NCI-H748 treated with DMSO at 0.1 percent for 48 hours (cell line): ENCODE measurements around the gene MTA3.
"Not testable (repeated sequence)": the region's sequence is repeated elsewhere in the genome, so short reads cannot be mapped to it uniquely, and the experiment has no call there.

Experiments
- DNase-seq: peaks from one replicate; lab custom pipeline; 2025; lab: John Stamatoyannopoulos, UW

Gene MTA3

GRCh38 chr2:42607101-42607637 is 38.7 kb downstream of the MTA3 start:
- DNase-seq = no peak

DNA sequence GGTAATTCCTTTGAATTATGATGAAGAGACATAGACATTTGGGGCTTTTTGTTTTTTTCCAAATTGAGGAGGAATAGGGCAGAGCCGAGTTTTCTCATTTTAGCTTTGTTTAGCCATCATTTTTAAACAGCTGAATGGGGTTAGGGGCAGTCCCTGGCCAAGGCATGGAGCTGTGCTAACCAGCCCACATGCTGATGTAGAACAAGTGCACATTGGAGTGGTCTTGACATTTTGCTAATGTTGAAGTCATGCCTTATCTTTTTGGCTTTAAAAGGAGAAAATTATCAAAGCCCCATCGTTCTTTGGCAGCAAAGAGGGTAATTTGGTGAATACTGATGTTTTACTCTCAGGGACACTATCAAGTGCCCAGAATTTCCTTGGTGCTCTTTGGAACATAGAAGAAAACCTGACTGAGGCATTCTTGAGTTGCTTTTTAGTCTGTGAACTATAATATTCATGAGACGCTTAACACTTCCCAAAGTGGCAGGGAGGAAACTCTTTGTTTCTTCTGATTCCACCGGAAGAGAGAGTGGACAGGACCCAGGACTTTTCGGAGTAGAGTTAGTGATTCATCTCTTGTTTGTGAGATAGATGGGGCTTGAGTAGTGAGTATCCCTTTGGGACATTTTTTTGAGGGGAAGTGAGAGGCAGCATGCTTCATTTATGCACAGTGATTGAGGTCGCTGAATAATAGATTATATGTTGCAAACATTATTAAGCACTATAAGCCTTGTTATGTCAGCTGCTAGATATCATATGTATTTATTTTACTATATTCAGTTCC is 45.0 kb downstream of the MTA3 start:
- no peak for DNase-seq

DNA sequence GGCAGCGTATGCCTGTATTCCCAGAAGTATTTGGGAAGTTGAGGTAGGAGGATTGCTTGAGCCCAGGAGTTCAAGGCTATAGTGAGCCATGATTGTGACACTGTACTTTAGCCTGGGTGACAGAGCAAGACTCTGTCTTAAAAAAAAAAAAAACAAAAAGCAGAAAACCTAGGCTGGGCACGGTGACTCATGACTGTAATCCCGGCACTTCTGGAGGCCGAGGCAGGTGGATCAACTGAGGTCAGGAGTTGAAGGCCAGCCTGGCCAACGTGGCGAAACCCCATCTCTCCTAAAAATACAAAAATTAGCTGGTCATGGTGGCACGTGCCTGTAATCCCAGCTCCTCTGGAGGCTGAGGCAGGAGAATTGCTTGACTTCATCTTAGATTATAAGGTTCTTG is 46.4 kb downstream of the MTA3 start:
- no peak for DNase-seq

- no peak for DNase-seq
Measured at GRCh38 chr2:42618116-42618515, 49.7 kb downstream of the MTA3 start.

- no peak for DNase-seq
Measured at GRCh38 chr2:42618972-42619371, 50.5 kb downstream of the MTA3 start.

GRCh38 chr2:42621626-42622025 is 53.2 kb downstream of the MTA3 start:
- not testable (repeated sequence) for DNase-seq

GRCh38 chr2:42622943-42623676 is 54.7 kb downstream of the MTA3 start:
- no peak for DNase-seq

DNA sequence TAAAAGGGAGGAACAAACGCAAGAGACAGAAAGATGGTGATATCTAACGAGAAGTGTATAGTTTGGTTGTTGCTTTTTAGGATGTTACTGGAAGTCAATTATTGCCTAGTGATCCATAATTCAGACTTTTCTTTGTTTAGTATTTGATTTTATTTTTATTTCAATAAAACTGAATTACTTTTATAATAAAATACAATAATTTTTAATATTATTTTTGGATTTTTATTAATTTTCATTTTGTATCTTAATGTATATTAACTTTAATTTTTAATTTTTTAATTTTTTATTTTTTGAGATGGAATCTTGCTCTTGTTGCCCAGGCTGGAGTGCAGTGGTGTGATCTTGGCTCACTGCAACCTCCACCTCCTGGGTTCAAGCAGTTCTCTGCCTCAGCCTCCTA is 55.6 kb downstream of the MTA3 start:
- DNase-seq = no peak

GRCh38 chr2:42628024-42628423 is 59.6 kb downstream of the MTA3 start:
- DNase-seq = not testable (repeated sequence)

GRCh38 chr2:42636934-42637333 is 68.5 kb downstream of the MTA3 start:
- DNase-seq = no peak

DNA sequence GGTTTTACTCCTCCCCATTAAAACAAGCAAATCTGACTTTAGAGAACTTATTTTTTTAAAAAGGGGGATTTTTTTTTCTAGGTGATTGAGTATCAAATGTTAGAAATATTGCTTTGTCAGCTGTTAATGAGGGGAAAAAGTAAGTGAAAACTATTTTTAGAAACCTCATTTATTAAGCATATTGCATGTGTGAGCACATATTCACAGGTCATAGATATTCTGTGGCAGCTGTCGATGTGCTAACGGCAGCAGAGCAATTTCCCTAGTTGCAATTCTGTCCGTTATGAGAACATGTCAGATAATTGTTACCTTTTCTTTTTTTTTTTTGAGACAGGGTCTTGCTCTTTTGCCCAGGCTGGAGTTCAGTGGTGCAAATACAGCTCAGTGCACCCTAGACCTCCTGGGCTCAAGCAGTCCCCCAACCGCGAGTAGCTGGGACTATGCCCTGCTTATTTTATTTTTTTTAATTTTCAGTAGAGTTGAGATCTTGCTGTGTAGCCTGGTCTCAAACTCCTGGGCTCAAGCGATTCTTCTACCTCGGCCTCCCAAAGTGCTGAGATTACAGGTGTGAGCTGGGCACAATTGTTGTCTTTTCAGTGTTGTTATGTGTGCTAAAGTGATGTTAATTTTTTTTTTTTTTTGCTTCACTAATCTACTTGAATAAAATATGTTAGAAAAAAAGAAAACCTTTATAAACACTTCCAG is 69.8 kb downstream of the MTA3 start:
- DNase-seq = no peak

DNA sequence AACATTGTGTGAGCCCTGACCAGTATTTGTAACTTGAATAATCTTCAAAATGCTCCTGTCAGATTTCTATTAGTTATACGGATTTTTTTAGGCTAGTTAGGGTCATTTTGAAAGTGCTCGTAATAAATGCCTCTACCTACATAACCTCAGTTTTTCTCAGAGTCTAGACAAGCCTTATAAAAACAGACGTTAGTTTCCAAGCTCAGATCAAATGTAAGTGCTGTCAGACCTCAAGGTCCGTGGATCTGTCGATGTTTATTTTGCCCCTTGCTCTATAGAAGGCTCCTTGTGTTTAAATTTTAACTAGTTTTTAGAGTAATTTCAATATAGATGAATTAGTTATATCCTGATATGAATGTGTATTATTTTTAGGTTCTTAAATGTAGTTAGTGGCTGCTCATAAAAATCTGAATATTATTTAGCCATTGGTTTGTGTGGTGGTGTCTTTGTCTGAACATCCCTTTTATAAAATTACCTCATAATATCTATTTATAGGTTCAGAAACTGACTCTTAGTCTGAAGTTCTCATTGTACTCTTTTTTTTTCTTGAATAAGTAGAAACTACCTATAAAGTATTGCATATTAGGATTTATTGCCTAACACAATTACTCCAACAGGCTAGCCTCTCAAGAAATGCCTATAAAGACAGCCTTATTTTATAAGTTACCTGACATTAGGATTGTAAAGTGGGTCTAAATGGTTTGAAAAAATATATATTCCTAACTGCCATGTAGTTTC is 71.1 kb downstream of the MTA3 start:
- no peak for DNase-seq

DNA sequence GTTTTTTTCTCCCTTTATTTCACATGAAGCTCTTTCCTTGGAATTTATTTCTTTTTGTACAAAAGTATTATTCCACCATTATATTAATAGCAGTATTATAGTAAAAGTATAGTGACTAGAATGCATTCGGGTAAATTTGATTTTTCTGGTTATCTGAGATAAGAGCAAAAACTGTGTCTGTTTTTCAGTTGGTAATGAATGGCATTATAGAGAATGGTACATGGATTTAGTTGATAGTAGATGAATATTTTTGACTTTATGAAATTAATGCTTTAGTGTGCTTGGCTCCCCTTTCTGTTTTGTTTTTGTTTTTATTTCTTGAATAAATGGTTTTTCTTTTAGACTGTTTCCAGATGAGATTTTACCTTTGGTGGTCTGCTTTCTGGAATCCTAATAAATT is 71.8 kb downstream of the MTA3 start:
- no peak for DNase-seq

DNA sequence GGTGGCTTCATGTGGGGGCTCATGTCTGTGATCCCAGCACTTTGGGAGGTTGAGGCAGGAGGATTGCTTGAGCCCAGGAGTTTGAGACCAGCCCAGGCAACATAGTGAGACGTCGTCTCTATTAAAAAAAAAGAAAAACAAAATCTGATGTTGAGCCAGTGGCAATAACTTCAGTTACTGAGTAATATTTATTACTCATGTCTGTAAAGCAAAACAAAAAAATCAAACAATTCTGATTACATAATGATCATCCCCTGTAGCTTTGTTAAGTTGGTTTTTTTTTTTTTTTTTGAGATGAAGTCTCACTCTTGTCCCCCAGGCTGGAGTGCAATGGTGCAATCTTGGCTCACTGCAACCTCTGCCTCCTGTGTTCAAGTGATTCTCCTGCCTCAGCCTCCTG is 73.9 kb downstream of the MTA3 start:
- not testable (repeated sequence) for DNase-seq

DNA sequence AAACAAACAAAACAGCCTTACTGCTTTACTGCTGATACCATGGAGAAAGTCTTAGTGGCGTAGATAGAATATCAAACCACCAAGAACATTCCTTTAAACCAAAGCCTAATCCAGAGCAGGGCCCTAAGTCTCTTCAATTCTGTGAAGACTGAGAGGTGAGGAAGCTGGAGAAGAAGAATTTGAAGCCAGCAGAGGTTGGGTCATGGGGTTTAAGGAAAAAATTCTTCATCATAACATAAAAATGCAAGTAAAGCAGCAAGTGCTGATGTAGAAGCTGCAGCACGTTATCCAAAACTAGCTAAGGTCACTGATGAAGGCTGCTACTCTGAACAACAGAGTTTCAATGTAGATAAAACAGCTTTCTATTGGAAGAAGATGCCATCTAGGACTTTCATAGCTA is 77.1 kb downstream of the MTA3 start:
- DNase-seq = no peak

DNA sequence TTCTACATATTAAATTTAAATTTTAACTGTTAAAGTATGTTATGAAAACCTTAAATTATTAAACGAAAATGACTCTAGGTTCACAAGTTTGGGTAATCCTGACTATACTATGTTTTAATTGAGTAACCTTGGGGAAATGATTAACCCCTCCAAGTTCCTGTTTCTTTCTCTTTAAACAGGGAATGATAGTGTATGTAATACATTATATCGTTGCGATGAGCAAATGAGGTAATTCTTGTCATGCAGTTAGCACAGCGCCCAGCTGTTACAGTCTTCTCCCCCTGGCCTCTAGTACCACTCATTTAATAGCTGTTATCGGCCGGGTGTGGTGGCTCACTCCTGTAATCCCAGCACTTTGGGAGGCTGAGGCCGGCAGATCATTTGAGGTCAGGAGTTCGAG is 80.4 kb downstream of the MTA3 start:
- DNase-seq = no peak

DNA sequence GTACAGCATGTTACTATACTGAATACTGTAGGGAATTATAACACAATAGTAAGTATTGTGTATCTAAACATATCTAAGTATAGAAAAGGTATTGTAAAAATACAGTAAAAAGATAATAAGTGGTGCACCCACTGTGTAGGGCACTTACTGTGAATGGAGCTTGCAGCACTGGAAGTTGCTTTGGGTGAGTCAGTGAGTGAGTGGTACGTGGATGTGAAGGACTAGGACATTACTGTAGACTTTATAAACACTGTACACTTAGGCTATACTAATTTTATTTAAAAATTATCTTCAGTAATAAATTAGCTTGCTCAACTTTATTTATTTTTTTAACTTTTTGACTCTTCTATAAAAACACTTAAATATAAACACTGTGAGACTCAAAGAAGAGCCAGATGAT is 82.6 kb downstream of the MTA3 start:
- no peak for DNase-seq

GRCh38 chr2:42652086-42652485 is 83.7 kb downstream of the MTA3 start:
- DNase-seq = no peak

GRCh38 chr2:42653039-42653438 is 84.6 kb downstream of the MTA3 start:
- no peak for DNase-seq

DNA sequence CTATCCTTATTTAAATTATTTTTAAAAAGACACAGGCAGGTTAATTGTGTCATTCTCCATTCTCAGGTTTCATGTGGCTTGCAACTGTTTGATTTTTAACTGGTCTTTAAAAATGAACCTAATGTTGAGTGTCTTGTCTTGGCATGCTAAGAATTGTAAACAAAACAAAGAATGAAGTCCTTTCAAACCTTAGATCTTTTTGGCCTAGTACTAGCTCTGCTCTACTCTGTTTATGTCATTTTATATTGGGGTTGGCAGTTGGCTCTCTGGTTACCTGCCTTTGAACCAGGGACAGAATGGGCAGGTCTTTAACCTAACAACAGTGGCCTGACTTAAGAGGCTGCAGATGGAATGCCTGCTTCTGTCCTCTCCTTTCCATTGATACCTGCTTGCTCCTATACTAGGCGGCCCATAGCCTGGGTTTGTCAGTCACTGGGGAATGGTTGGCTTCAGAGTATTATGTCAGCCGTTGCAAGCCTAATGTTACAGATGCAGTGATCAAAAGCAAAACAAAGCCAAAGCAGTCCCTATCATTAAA is 85.5 kb downstream of the MTA3 start:
- no peak for DNase-seq

DNA sequence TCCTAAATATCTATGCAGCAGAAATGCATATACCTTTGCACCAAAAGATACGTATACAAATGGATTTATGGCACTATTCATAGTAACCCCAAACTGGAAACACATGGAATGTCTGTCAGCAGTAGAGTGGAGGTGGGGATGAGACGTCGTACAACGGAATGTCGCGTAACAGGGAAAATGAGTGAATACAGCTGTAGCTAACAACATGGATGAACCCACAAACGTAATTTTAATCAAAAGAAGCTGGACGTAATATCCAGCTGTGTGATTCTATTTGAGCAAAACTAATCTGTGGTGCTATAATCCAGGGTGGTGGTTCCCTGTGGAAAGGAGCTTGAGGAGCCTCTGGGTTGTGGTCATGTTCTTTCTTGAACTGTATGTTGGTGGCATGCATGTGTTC is 89.9 kb downstream of the MTA3 start:
- no peak for DNase-seq

GRCh38 chr2:42659609-42660008 is 91.2 kb downstream of the MTA3 start:
- no peak for DNase-seq
